Stimulated activated naive CD4-positive, alpha-beta T cell (primary cell): ENCODE measurements around the gene AKR1D1.
"Not testable (repeated sequence)": the region's sequence is repeated elsewhere in the genome, so short reads cannot be mapped to it uniquely, and the experiment has no call there.

ENCODE experiments used
- DNase-seq, 6 experiments: peaks; one replicate each; lab custom pipeline; 2025; lab: John Stamatoyannopoulos, UW

The AKR1D1 gene

DNA sequence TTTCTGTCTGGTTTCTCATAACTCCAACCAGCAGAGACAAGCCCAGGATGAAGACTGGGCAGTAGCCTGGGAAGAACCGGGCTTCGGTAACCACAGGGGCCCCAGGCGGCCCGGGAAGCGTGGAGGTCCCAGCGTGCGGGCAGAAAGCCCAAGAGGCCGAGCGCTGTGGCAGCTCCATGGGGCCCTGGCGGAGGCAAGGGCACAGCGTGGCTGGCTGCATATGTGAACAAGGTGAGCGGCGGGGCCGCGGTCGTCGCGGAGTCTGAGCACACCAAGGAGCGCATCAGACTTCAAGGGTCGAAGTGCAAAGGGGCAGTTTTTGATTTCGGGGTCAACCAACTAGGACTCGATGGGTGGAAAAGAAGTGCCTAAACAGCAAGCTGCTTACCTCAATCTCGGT, 45.9 kb downstream of the AKR1D1 start:
- DNase-seq: no peak

DNA sequence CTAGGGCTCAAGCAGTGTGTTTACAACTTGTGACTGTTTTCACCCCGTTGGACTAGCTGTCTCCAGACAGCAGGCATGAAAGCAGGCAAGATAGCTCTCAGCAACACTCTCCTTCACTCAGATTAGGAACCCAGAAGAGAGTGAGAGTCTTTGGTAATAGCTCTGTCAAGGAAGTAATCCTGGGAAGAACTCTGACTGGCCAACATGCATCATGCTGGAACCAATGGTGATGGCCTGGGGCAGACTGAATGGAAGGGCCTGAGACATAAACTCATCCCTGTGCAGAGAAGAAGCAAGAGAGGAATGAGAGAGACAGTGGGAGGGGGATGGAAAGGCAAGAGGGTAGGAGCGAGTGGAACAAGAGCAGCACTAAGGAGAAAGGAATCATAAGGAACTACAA, 48.9 kb downstream of the AKR1D1 start:
- no peak for DNase-seq

DNA sequence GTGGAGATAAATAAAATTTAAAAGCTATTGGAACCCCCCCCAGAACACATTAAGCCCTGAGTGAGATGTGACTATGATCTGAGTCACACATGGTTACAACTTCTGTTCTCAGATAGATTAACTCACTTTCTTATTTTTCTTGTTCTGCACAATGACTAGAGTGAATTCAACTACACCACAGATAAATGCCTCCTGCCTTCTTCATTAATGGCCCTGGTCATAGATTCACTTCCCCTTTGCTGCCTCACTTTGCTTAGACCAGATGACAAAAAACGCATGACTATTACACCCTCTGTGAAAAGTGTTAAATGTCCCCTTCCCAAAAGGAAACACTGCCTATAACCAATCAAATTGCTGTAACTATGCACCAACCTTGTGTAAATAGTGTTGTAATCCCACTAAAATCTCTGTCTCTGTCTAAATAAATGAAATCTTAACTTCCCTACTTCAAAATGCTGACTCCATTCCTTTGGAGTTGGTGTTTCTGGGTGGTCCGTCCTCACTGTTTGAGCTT, 49.4 kb downstream of the AKR1D1 start:
- DNase-seq: no peak

DNA sequence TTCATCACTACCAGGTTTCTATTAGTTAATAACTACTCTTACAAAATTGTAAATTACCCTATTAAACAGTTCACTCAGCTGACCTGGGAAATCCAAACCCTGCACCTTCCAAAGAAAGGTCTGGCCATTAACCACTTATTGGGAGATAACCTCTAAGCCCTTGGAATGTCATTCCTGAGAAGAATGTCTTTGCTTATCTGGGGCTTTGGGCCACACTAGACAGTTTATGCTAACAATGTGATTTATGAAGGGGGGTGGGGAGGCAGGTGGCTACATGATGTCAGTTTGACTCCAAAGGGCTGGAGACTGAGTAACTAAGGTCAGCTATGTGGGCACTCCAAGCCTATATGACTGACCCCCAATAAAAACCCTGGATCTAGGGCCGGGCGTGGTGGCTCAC, 50.7 kb downstream of the AKR1D1 start:
- DNase-seq: no peak

DNA sequence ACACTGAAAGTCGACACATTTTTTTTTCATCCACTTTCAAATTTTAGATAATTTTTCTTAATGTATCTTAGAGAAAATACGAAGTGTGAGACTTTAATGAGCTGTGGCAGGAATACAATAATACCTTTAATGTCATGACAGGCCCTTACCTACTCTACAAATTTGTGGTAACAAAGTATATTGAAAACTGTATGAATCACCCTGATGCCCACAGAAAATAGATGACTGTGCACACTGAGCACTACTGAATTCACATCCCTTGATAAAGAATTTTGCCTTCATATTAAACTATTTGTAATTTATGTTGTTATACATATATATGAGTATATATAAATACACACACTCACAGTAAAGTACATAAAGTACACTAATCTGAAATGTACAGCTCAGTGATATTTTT, 51.7 kb downstream of the AKR1D1 start:
- no peak for DNase-seq

- DNase-seq: no peak
Observed at GRCh38 chr7:138129551-138130165, 53.4 kb downstream of the AKR1D1 start.

DNA sequence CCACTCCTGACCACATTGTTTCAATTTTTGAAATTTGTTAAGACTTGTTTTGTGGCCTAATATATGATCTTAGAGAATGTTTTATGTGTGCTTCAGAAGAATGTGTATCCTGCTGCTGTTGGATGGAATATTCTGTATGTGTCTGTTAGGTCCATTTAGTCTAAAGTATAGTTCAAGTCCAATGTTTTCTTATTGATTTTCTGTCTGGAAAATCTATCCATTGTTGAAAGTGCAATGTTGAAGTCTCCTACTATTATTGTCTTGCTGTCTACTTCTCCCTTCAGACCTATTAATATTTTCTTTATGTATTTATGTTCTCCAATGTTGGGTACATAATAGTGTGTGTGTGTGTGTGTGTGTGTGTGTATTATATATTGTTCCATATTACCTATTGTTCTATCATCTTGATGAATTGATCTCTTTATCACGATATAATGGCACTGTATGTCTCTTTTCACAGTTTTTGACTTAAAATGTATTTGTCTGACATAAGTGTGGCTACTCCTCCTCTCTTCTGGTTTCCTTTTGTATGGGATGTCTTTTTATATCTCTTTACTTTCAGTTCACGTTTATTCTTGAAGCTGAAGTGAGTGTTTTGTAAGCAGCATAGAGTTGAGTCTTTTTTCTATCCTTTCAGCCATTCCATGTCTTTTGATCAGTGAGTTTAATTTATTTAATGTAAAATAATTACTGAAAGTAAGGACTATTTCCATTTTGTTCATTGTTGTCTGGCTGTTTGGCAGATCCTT, 61.3 kb downstream of the AKR1D1 start:
- no peak for DNase-seq

DNA sequence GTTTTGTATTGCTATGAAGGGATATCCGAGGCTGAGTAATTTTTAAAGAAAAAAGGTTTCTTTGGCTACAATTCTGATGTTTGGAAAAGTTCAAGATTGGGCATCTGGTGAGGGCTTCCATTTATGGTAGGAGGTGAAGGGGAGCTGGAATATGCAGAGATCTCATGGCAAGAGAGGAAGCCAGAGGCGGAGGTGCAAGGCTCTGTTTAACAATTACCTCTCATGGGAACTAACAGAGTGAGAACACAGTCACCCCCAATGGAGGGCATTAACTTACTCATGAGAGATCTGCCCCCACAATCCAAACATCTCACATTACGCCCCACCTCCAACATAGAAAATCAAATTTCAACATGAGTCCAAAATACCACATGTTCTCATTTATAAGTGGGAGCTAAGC, 62.0 kb downstream of the AKR1D1 start:
- DNase-seq: no peak

GRCh38 chr7:138142583-138143201, 66.4 kb downstream of the AKR1D1 start:
- no peak for DNase-seq

GRCh38 chr7:138144958-138145357, 68.7 kb downstream of the AKR1D1 start:
- no peak for DNase-seq

DNA sequence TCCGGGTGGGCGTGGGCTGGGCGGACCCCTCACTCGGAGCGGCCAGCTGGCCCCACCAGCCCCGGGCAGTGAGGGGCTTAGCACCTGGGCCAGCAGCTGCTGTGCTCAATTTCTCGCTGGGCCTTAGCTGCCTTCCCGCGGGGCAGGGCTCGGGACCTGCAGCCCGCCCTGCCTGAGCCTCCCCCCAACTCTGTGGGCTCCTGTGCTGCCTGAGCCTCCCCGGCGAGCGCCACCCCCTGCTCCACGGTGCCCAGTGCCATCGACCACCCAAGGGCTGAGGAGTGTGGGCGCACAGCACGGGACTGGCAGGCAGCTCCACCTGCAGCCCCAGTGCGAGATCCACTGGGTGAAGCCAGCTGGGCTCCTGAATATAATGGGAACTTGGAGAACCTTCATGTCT, 70.0 kb downstream of the AKR1D1 start:
- not testable (repeated sequence) for DNase-seq

DNA sequence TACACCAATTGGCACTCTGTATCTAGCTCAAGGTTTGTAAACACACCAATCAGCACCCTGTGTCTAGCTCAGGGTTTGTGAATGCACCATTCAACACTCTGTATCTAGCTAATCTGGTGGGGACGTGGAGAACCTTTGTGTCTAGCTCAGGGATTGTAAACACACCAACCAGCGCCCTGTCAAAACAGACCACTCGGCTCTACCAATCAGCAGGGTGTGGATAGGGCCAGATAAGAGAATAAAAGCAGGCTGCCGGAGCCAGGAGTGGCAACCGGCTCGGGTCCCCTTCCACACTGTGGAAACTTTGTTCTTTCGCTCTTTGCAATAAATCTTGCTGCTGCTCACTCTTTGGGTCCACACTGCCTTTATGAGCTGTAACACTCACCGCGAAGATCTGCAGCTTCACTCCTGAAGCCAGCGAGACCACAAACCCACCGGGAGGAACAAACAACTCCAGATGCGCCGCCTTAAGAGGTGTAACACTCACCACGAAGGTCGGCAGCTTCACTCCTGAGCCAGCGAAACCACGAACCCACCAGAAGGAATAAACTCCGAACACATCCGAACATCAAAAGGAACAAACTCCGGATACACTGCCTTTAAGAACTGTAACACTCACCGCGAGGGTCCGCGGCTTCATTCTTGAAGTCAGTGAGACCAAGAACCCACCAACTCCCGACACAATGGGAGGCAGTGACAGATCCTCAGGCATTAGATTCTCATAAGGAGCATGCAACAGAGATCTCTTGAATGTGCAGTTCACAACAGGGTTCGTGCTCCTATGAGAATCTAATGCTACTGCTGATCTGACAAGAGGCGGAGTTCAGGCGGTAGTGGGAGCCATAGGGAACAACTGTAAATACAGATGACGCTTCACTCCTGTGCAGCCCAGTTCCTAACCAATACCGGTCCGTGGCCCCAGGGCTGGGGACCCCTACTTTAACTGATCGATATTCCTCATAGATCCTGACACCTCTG, 70.8 kb downstream of the AKR1D1 start:
- DNase-seq: peak in 1 of 6 experiments; percentile 4

GRCh38 chr7:138151731-138152577, 75.7 kb downstream of the AKR1D1 start:
- DNase-seq: no peak

DNA sequence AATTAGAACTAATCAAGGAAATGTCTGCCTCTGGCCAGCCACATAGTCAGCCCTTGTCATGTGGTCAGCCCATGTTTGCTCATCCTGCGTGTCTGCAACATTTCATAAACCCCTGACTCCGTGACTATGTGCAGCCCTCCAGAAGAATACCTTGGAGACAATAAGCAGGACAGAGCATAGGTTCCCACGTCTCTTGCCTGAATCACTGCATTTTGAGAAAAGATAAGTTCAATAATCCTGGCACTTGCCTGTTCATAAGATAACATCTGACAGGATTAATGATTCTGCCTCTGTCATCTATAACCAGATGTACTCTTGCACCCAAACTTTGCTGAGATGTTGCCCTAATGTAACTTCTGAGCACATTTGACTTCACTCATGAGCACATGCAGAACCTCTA, 78.4 kb downstream of the AKR1D1 start:
- no peak for DNase-seq

DNA sequence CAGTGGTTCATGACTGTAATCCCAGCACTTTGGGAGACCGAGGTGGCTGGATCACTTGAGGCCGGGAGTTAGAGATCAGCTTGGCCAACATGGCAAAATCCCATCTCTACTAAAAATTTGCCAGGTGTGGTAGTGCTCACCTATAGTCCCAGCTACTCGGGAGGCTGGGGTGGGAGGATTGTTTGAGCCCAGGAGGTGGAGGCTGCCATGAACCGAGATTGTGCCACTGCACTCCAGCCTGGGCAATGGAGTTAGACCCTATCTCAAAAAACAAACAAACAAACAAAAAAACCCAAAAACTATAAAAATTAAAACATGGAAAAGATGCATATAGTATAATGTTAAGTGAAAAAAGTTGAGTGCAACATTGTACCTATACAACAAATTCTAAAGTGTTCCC, 81.4 kb downstream of the AKR1D1 start:
- DNase-seq: no peak

- no peak for DNase-seq
Observed at GRCh38 chr7:138158739-138159528, 82.7 kb downstream of the AKR1D1 start.

GRCh38 chr7:138161600-138162081, 85.4 kb downstream of the AKR1D1 start:
- peak; percentile 34 to 81 (median 74) for DNase-seq

GRCh38 chr7:138162236-138162635, 86.0 kb downstream of the AKR1D1 start:
- no peak for DNase-seq

GRCh38 chr7:138163800-138164199, 87.5 kb downstream of the AKR1D1 start:
- no peak for DNase-seq

DNA sequence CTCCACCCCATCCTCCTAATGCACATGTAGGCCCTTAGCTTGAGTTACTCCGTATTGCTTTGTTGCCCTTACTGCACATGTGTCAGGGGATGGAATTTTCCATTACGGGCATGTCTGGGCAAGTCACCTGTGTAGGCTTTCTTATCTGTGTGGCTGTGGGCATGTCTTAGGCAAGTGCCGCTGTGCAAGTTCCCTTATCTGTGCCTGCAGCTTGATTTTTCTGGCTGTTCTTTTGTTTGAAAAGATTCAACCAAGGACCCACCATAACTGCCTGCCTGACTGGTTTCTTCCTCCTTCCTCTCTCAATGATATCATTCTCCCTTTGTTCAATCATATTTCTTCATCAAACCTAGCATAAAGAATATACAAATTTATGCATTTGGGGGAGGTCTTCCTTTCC, 88.5 kb downstream of the AKR1D1 start:
- DNase-seq: no peak
